WTC11 (cell line): Measurements from ENCODE around the gene PDRG1. TPM values are rescaled to one million over a fixed set of nuclear protein-coding genes. Genes with fewer than 3 reads are reported as not detected.

Source experiments
- ATAC-seq: fragments of 200-7000 bp; cut with Tn5 transposase; 2 replicates; pipeline ENCODE4 v1.10.0; 2021; ENCODE audit warnings: mild to moderate bottlenecking, moderate library complexity
- CTCF ChIA-PET: fragments of 300-600 bp; sonication (Branson Sonifier 250); formaldehyde crosslinking; loops from one replicate; lab custom pipeline; 2021; ENCODE audit warnings: antibody characterized with exemption; lab: Charles Lee
- POLR2A ChIA-PET: fragments of 350-600 bp; sonication (Branson Sonifier 250); formaldehyde crosslinking; loops from one replicate; lab custom pipeline; 2021; ENCODE audit warnings: antibody characterized with exemption; lab: Charles Lee
- DNase-seq: peaks from one replicate; pipeline ENCODE4 v3.0.0; 2021; ENCODE audit warnings: low spot score
- H3K27ac Mint-ChIP-seq: 2 replicates; pipeline ENCODE4 v1.8.0; 2021; ENCODE audit warnings: mixed read lengths
- H3K27me3 Mint-ChIP-seq: 2 replicates; pipeline ENCODE4 v1.8.0; 2021; ENCODE audit warnings: low read depth, mild to moderate bottlenecking, moderate library complexity, mixed read lengths
- H3K36me3 Mint-ChIP-seq: 2 replicates; pipeline ENCODE4 v1.8.0; 2021; ENCODE audit warnings: mixed read lengths
- H3K4me1 Mint-ChIP-seq: 2 replicates; pipeline ENCODE4 v1.8.0; 2022; ENCODE audit warnings: mixed read lengths
- H3K4me3 Mint-ChIP-seq: 2 replicates; pipeline ENCODE4 v1.8.0; 2021; ENCODE audit warnings: mild to moderate bottlenecking, moderate library complexity, mixed read lengths
- H3K9me3 Mint-ChIP-seq: 2 replicates; pipeline ENCODE4 v1.8.0; 2021; ENCODE audit warnings: mixed read lengths
- CREB1 ChIP-seq: sonication (generic); formaldehyde crosslinking; IDR thresholded peaks from 2 replicates; pipeline ENCODE4 v1.8.0; 2023; ENCODE audit warnings: mild to moderate bottlenecking, missing genetic modification reagents
- CREM ChIP-seq: sonication (generic); formaldehyde crosslinking; IDR thresholded peaks from 2 replicates; pipeline ENCODE4 v1.8.1; 2022; ENCODE audit warnings: mild to moderate bottlenecking, missing genetic modification reagents, moderate library complexity
- ERG ChIP-seq: fragments of 250-450 bp; sonication (Bioruptor Pico); IDR thresholded peaks from 2 replicates; pipeline ENCODE4 v1.8.0; 2021; ENCODE audit warnings: mild to moderate bottlenecking
- ESRRA ChIP-seq: sonication (generic); formaldehyde crosslinking; IDR thresholded peaks from 2 replicates; pipeline ENCODE4 v1.8.1; 2022; ENCODE audit warnings: mild to moderate bottlenecking, missing genetic modification reagents, borderline replicate concordance
- FOXK1 ChIP-seq: sonication (generic); formaldehyde crosslinking; IDR thresholded peaks from 2 replicates; pipeline ENCODE4 v1.8.0; 2022; ENCODE audit warnings: mild to moderate bottlenecking, moderate library complexity, missing genetic modification reagents
- HMGA2 ChIP-seq: fragments of 250-450 bp; sonication (Bioruptor Pico); IDR thresholded peaks from 2 replicates; pipeline ENCODE4 v1.4.0; 2021; ENCODE audit warnings: mild to moderate bottlenecking, moderate library complexity
- JAZF1 ChIP-seq: fragments of 250-450 bp; sonication (Bioruptor Pico); IDR thresholded peaks from 2 replicates; pipeline ENCODE4 v1.9.0; 2021; ENCODE audit warnings: moderate library complexity, mild to moderate bottlenecking, inconsistent platforms
- MYBL2 ChIP-seq: sonication (generic); formaldehyde crosslinking; IDR thresholded peaks from 2 replicates; pipeline ENCODE4 v1.8.1; 2023; ENCODE audit warnings: mild to moderate bottlenecking, moderate library complexity, missing genetic modification reagents
- NR1H2 ChIP-seq: sonication (generic); formaldehyde crosslinking; IDR thresholded peaks from 2 replicates; pipeline ENCODE4 v1.9.0; 2021; ENCODE audit warnings: mild to moderate bottlenecking, moderate library complexity, missing genetic modification reagents
- OVOL2 ChIP-seq: fragments of 250-450 bp; sonication (Bioruptor Pico); IDR thresholded peaks from 2 replicates; pipeline ENCODE4 v1.9.0; 2021; ENCODE audit warnings: mild to moderate bottlenecking, borderline replicate concordance
- RORB ChIP-seq: fragments of 250-450 bp; sonication (Bioruptor Pico); IDR thresholded peaks from 2 replicates; pipeline ENCODE4 v1.9.0; 2021; ENCODE audit warnings: mild to moderate bottlenecking
- TEAD4 ChIP-seq: sonication (generic); formaldehyde crosslinking; IDR thresholded peaks from 2 replicates; pipeline ENCODE4 v1.8.0; 2022; ENCODE audit warnings: mild to moderate bottlenecking, missing genetic modification reagents
- TP53 ChIP-seq: sonication (generic); formaldehyde crosslinking; IDR thresholded peaks from 2 replicates; pipeline ENCODE4 v1.8.1; 2023; ENCODE audit warnings: mild to moderate bottlenecking, missing genetic modification reagents
- USF2 ChIP-seq: sonication (generic); formaldehyde crosslinking; IDR thresholded peaks from 2 replicates; pipeline ENCODE4 v1.8.1; 2023; ENCODE audit warnings: mild to moderate bottlenecking, missing genetic modification reagents, moderate library complexity
- ZNF263 ChIP-seq: sonication (generic); formaldehyde crosslinking; IDR thresholded peaks from 2 replicates; pipeline ENCODE4 v1.8.1; 2022; ENCODE audit warnings: low read depth, mild to moderate bottlenecking, moderate library complexity, missing genetic modification reagents
- ZNF671 ChIP-seq: fragments of 250-450 bp; sonication (Bioruptor Pico); IDR thresholded peaks from 2 replicates; pipeline ENCODE4 v1.8.0; 2021; ENCODE audit warnings: mild to moderate bottlenecking
- total RNA-seq: library from RNA; stranded (reverse); gene quantifications from 3 replicates; pipeline ENCODE4 v1.2.3, GENCODE V29; 2021
- TF ChIP-seq, protein P1 (sequence below): sonication (generic); formaldehyde crosslinking; IDR thresholded peaks from 2 replicates; pipeline ENCODE4 v1.8.0; 2022; ENCODE audit warnings: mild to moderate bottlenecking, missing genetic modification reagents
- TF ChIP-seq, protein P2 (sequence below): fragments of 250-450 bp; sonication (Bioruptor Pico); IDR thresholded peaks from 2 replicates; pipeline ENCODE4 v2.1.2; 2022; ENCODE audit warnings: mild to moderate bottlenecking, moderate library complexity
- TF ChIP-seq, protein P3 (sequence below): fragments of 250-450 bp; sonication (Bioruptor Pico); conservative IDR thresholded peaks from 2 replicates; pipeline ENCODE4 v1.9.0; 2021; ENCODE audit warnings: mild to moderate bottlenecking

Gene PDRG1
- total RNA-seq, 1 experiment from 2014 or later, result 16.0 TPM

DNA sequence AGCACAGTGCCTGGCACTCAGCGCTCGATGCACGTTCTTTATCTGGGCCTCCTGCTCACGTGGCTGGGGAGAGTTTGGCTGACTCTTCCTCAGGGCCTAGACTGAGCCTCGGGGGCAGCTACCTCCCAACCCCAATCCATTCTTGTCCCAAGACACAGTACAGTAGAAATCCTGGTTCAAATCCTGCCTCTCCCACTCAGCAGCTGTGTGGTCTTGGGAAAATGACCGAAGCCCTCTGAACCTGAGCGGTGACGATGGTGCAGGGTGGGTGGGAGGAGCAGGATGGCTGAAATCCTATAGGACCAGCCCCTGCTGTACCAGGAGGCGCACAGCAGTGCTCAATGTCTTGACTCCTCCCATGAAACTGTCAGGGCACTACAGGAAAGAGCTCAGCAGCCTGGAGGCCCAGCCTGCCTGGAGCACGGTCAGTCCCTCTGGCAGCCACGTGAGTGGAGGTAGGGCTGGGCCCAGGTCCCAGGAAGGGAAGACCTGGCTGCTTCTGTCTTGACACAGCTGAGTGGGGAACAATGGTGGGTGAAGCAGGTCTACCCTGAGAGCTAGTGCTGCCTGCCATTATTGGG lies 31.5 kb downstream of the PDRG1 start:
- CTCF ChIA-PET, result interaction anchor here (0.7 to 3.0 kb wide), 8 partner anchors 9 to 99 kb away, joined by 3 to 20 read pairs (median 6); partner anchors contain the start of gene PDRG1
- Mint-ChIP-seq H3K27me3 (peaks cover 6% of the 10 kb centered on the region), H3K27ac (no peak overlapping the region; the same call in 1 of the 2 replicates), H3K9me3 (peaks cover 11% of the 10 kb centered on the region), H3K4me3 (no peak overlapping the region)
- peak; percentile 91 for ATAC-seq
- TF ChIP-seq USF2 (CRISPR knock-in tag) (peak; percentile 30; the same call in 1 of the 2 replicates), TEAD4 (CRISPR knock-in tag) (no peak), CREM (CRISPR knock-in tag) (no peak)
- TF ChIP-seq, protein P1, sequence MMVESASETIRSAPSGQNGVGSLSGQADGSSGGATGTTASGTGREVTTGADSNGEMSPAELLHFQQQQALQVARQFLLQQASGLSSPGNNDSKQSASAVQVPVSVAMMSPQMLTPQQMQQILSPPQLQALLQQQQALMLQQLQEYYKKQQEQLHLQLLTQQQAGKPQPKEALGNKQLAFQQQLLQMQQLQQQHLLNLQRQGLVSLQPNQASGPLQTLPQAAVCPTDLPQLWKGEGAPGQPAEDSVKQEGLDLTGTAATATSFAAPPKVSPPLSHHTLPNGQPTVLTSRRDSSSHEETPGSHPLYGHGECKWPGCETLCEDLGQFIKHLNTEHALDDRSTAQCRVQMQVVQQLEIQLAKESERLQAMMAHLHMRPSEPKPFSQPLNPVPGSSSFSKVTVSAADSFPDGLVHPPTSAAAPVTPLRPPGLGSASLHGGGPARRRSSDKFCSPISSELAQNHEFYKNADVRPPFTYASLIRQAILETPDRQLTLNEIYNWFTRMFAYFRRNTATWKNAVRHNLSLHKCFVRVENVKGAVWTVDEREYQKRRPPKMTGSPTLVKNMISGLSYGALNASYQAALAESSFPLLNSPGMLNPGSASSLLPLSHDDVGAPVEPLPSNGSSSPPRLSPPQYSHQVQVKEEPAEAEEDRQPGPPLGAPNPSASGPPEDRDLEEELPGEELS (CRISPR knock-in tag), result peak; percentile 25; the same call in 1 of the 2 replicates
- TF ChIP-seq, all 79 proteins: peak for 2
- DNase-seq, result peak; percentile 26
- H3K36me3 Mint-ChIP-seq, result 0 out of 2 replicates have a peak, but pooled peaks cover 3% of the 10 kb centered on the region
- POLR2A ChIA-PET, result interaction anchor here (1.0 kb wide), 1 partner anchor 21 kb away, joined by 3 read pairs; no protein-coding TSS in a partner anchor
- H3K4me1 Mint-ChIP-seq, result peaks cover 19% of the 10 kb centered on the region

DNA sequence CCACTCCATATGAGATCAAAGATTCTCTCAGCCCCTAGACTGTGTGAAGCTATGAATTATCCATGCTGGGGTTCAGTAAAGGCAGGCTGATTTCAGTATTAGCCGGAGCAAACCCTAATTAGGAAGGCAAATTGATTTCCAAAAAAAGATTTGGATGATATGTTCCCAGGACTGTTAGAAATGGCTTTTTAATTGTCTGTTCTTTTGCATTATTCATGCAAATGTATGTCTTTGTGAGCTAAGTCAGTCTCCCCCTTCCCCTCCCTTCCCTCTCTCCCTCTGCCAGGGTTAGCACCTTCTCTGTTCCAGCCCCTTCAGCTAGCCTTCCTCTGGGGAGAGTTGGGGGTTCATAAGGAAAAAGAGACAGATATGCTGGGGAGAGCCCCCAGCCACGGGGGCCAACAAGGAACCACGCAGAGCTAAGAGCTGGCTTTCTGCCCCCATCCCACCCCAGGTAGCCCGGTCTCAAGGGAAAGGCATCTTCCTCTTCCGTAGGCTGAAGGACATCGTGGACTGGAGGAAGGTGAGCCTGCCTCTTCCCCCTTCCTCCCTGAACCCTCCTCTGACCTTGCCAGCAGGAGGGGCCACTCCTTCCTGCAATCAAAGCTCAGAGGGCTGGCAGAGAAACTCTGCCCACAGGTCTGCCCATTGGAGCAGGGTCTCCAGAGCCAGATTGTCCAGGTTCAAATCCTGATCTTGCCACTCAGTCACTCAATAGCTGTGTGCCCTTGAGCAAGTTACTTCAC lies 32.3 kb downstream of the PDRG1 start:
- ChIA-PET CTCF (interaction anchor here (0.5 to 3.0 kb wide), 10 partner anchors 8 to 285 kb away, joined by 3 to 20 read pairs (median 4); partner anchors contain the start of gene PDRG1), POLR2A (interaction anchor here (0.6 to 1.0 kb wide), 2 partner anchors 20 to 118 kb away, joined by 3 read pairs; no protein-coding TSS in a partner anchor)
- ATAC-seq, result peak; percentile 40
- Mint-ChIP-seq H3K4me3 (no peak overlapping the region), H3K36me3 (0 out of 2 replicates have a peak, but pooled peaks cover 3% of the 10 kb centered on the region), H3K9me3 (peaks cover 11% of the 10 kb centered on the region)
- TF ChIP-seq ZNF263 (CRISPR knock-in tag), result peak; percentile 79; the same call in 1 of the 2 replicates
- TF ChIP-seq USF2 (CRISPR knock-in tag), result no peak
- TF ChIP-seq, all 79 proteins: peak for 1
- H3K27ac Mint-ChIP-seq, result no peak overlapping the region
- DNase-seq, result no peak
- peaks cover 22% of the 10 kb centered on the region for H3K4me1 Mint-ChIP-seq
- peaks cover 6% of the 10 kb centered on the region for H3K27me3 Mint-ChIP-seq

DNA sequence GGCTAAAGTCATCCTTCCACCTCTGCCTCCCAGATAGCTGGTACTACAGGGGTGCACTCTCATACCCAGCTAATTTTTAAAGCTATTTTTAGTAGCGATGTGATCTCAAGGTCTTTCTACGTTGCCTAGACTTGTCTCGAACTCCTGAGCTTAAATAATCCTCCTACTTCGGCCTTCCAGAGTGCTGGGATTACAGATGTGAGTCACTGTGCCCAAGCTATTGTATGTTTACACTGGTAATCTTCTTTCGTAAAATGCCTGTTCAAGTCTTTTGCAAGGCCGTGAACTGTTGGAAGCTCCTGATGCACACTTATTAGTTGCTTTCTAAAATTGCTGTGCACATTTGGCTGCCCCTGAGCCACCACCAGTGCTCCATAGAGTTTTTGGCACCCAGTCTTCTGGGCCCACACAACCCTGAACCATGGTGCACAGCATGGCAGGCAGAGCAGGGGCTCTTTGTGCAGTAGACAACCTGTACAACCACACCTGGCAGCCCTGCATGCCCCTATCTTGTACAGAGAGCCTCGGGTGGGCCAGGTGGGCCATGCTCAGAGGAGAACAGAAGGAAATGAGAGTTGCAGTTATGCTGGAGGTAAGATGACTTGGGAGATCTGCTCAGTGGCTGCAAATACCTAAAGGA lies 33.3 kb downstream of the PDRG1 start:
- Mint-ChIP-seq H3K27ac (no peak overlapping the region), H3K27me3 (peaks cover 6% of the 10 kb centered on the region), H3K36me3 (0 out of 2 replicates have a peak, but pooled peaks cover 3% of the 10 kb centered on the region), H3K9me3 (peaks cover 11% of the 10 kb centered on the region), H3K4me1 (peaks cover 32% of the 10 kb centered on the region), H3K4me3 (no peak overlapping the region)
- ATAC-seq (no peak), DNase-seq (no peak)
- CTCF ChIA-PET, result interaction anchor here (1.2 to 3.0 kb wide), 5 partner anchors 17 to 284 kb away, joined by 3 to 20 read pairs (median 18); partner anchors contain the start of gene PDRG1
- POLR2A ChIA-PET, result no interaction called here
- TF ChIP-seq HMGA2 (CRISPR knock-in tag) (no peak), ZNF671 (CRISPR knock-in tag) (no peak), RORB (CRISPR knock-in tag) (no peak), CREB1 (CRISPR knock-in tag) (no peak), OVOL2 (CRISPR knock-in tag) (no peak), MYBL2 (CRISPR knock-in tag) (no peak), ESRRA (CRISPR knock-in tag) (no peak), JAZF1 (CRISPR knock-in tag) (no peak), NR1H2 (no peak), TP53 (CRISPR knock-in tag) (no peak), ERG (CRISPR knock-in tag) (no peak), FOXK1 (no peak)
- TF ChIP-seq, protein P2, sequence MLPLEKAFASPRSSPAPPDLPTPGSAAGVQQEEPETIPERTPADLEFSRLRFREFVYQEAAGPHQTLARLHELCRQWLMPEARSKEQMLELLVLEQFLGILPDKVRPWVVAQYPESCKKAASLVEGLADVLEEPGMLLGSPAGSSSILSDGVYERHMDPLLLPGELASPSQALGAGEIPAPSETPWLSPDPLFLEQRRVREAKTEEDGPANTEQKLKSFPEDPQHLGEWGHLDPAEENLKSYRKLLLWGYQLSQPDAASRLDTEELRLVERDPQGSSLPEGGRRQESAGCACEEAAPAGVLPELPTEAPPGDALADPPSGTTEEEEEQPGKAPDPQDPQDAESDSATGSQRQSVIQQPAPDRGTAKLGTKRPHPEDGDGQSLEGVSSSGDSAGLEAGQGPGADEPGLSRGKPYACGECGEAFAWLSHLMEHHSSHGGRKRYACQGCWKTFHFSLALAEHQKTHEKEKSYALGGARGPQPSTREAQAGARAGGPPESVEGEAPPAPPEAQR (CRISPR knock-in tag), result no peak
- TF ChIP-seq, protein P3, sequence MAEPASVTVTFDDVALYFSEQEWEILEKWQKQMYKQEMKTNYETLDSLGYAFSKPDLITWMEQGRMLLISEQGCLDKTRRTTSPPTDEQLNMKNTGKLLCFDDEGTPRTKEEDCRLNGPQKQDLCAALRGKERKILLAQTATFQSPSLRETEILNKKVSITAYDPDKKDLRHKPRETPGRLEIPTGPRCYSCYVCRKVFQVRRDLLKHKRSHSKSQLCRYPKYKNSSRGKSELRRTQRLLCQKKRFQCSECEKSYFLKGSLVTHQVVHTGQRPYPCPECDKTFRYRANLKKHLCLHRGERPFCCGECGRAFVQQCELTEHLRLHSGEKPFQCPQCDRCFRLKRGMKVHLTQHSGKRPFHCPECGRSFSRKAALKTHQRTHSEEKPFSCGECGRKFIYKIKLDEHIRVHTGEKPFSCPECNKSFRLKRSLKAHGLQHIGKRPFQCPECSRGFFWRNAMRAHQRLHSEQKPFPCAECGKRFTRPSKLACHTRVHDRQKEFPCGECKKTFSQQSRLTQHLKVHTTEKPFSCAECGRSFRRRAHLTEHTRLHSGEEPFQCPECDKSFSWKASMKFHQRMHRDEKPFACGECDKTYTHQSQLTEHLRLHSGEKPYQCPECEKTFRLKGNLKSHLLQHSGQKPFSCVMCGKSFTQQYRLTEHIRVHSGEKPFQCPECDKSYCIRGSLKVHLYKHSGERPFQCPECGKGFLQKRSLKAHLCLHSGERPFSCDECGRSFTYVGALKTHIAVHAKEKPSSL (CRISPR knock-in tag), result no peak
